Measurements from ENCODE around the gene FRMPD3. TPM values are rescaled to one million over a fixed set of nuclear protein-coding genes. Genes with fewer than 3 reads are reported as not detected.

The FRMPD3 gene
- total RNA-seq, 2 donors from 2014 or later = 0.46 to 1.2 TPM

- H3K4me3 ChIP-seq = peak overlapping the region; percentile 23 to 35
- H3K9me3 ChIP-seq = no peaks in the 10 kb centered on the region
- DNase-seq (ENCODE audit: low spot score) = no peak
- H3K27me3 ChIP-seq (replicated peaks; ENCODE audit: insufficient read depth) = no peaks in the 10 kb centered on the region
- no peak overlapping the region for H3K27ac ChIP-seq
- intact Hi-C loops (cut with DNase I) = no loop called here
- no peaks in the 10 kb centered on the region for H3K4me1 ChIP-seq (replicated peaks)
- WGBS = 45% methylated on average over 6 of the region's 6 CpGs
- no peak for TF ChIP-seq CTCF (IDR thresholded peaks at IDR 0.05)
- TF ChIP-seq POLR2A (IDR thresholded peaks at IDR 0.05) = no peak
- TF ChIP-seq POLR2AphosphoS5 (IDR thresholded peaks at IDR 0.05) = no peak
- no peaks in the 10 kb centered on the region for H3K36me3 ChIP-seq
Observed at GRCh38 chrX:107448625-107448997, 841 bp upstream of the FRMPD3 start.

GRCh38 chrX:107450823-107451509, 1.5 kb downstream of the FRMPD3 start:
- DNase-seq (ENCODE audit: low spot score) = no peak
- Histone ChIP-seq H3K4me3 (no peak overlapping the region), H3K36me3 (no peaks in the 10 kb centered on the region), H3K27me3 (replicated peaks; ENCODE audit: insufficient read depth) (no peaks in the 10 kb centered on the region), H3K27ac (no peak overlapping the region), H3K9me3 (no peaks in the 10 kb centered on the region), H3K4me1 (replicated peaks) (no peaks in the 10 kb centered on the region)
- no peak for TF ChIP-seq POLR2AphosphoS5 (IDR thresholded peaks at IDR 0.05)
- TF ChIP-seq CTCF (IDR thresholded peaks at IDR 0.05) = no peak
- TF ChIP-seq POLR2A (IDR thresholded peaks at IDR 0.05) = no peak
- intact Hi-C loops (cut with DNase I) = no loop called here
- 14% methylated on average over 13 of the region's 19 CpGs for WGBS

GRCh38 chrX:107451731-107452130, 2.3 kb downstream of the FRMPD3 start:
- Histone ChIP-seq H3K9me3 (no peaks in the 10 kb centered on the region), H3K36me3 (no peaks in the 10 kb centered on the region), H3K4me1 (replicated peaks) (no peaks in the 10 kb centered on the region), H3K4me3 (no peak overlapping the region), H3K27me3 (replicated peaks; ENCODE audit: insufficient read depth) (no peaks in the 10 kb centered on the region), H3K27ac (no peak overlapping the region)
- WGBS = 67% methylated on average over 11 of the region's 11 CpGs
- intact Hi-C loops (cut with DNase I) = no loop called here
- TF ChIP-seq POLR2A (IDR thresholded peaks at IDR 0.05) (no peak), CTCF (IDR thresholded peaks at IDR 0.05) (no peak)
- no peak for DNase-seq (ENCODE audit: low spot score)

- Histone ChIP-seq H3K4me1 (replicated peaks) (no peaks in the 10 kb centered on the region), H3K27me3 (replicated peaks; ENCODE audit: insufficient read depth) (no peaks in the 10 kb centered on the region), H3K9me3 (no peaks in the 10 kb centered on the region), H3K27ac (no peak overlapping the region), H3K4me3 (no peak overlapping the region), H3K36me3 (no peaks in the 10 kb centered on the region)
- intact Hi-C loops (cut with DNase I) = no loop called here
- 63% methylated on average over 2 of the region's 6 CpGs for WGBS
- TF ChIP-seq POLR2AphosphoS5 (IDR thresholded peaks at IDR 0.05) = no peak
- no peak for TF ChIP-seq CTCF (IDR thresholded peaks at IDR 0.05)
- TF ChIP-seq POLR2A (IDR thresholded peaks at IDR 0.05) = no peak
- no peak for DNase-seq (ENCODE audit: low spot score)
Observed at GRCh38 chrX:107452581-107452980, 3.1 kb downstream of the FRMPD3 start.

- Histone ChIP-seq H3K9me3 (no peaks in the 10 kb centered on the region), H3K4me1 (replicated peaks) (no peaks in the 10 kb centered on the region), H3K27ac (no peak overlapping the region), H3K36me3 (no peaks in the 10 kb centered on the region), H3K4me3 (no peak overlapping the region), H3K27me3 (replicated peaks; ENCODE audit: insufficient read depth) (no peaks in the 10 kb centered on the region)
- no peak for DNase-seq (ENCODE audit: low spot score)
- intact Hi-C loops (cut with DNase I) = no loop called here
- TF ChIP-seq CTCF (IDR thresholded peaks at IDR 0.05) (no peak), POLR2AphosphoS5 (IDR thresholded peaks at IDR 0.05) (no peak), POLR2A (IDR thresholded peaks at IDR 0.05) (no peak)
Observed at GRCh38 chrX:107454302-107454701, 4.8 kb downstream of the FRMPD3 start.

All from prostate gland (tissue), 2 donors.